Heart left ventricle (tissue), 16 donors: Measurements from ENCODE around the gene KDELR3. TPM values are rescaled to one million over a fixed set of nuclear protein-coding genes. Genes with fewer than 3 reads are reported as not detected.
A peak's percentile ranks its signal among the peaks of the same experiment; 100 is the strongest.

Experiments
- ATAC-seq, 4 donors: fragments of 200-7000 bp; cut with Tn5 transposase; one replicate each; pipeline ENCODE4 v1.9.1; 2020 to 2022; ENCODE audit warnings: moderate library complexity in 4 of 4, mild to moderate bottlenecking in 3 of 4, moderate number of reproducible peaks in 1 of 4
- DNase-seq, 5 donors: peaks; one replicate each; pipeline ENCODE4 v3.0.0-alpha.2; 2020
- H3K27ac ChIP-seq, 12 donors: fragments of 200-600 bp; sonication (generic) in 4 of 12; one replicate each; pipeline versions ENCODE4 v1.5.0 to v1.8.0; 2016 to 2022; ENCODE audit warnings: mild to moderate bottlenecking in 2 of 12
- H3K27me3 ChIP-seq, 9 donors: fragments of 200-600 bp; sonication (generic) in 2 of 9; one replicate each; pipeline versions ENCODE4 v1.5.1 to v1.8.0; 2016 to 2022; ENCODE audit warnings: mild to moderate bottlenecking in 3 of 9
- H3K36me3 ChIP-seq, 9 donors: fragments of 200-600 bp; sonication (generic) in 2 of 9; one replicate each; pipeline versions ENCODE4 v1.5.0 to v1.8.0; 2018 to 2022; ENCODE audit warnings: mild to moderate bottlenecking in 2 of 9
- H3K4me1 ChIP-seq, 12 donors: fragments of 200-600 bp; sonication (generic) in 4 of 12; one replicate each; pipeline versions ENCODE4 v1.5.0 to v1.8.0; 2016 to 2022; ENCODE audit warnings: mild to moderate bottlenecking in 3 of 12
- H3K4me3 ChIP-seq, 12 donors: fragments of 200-600 bp; sonication (generic) in 4 of 12; one replicate each; pipeline versions ENCODE4 v1.5.0 to v1.8.0; 2017 to 2022; ENCODE audit warnings: mild to moderate bottlenecking in 9 of 12, moderate library complexity in 4 of 12
- H3K9me3 ChIP-seq, 12 donors: fragments of 200-600 bp; sonication (generic) in 4 of 12; one replicate each; pipeline versions ENCODE4 v1.5.0 to v1.8.0; 2016 to 2022; ENCODE audit warnings: mild to moderate bottlenecking in 1 of 12
- CTCF ChIP-seq, 12 donors: fragments of 200-600 bp; sonication (generic) in 4 of 12; IDR thresholded peaks; one replicate each; pipeline versions ENCODE4 v1.5.0 to v1.8.0; 2018 to 2022; ENCODE audit warnings: antibody characterized with exemption in 12 of 12, mild to moderate bottlenecking in 5 of 12
- POLR2A ChIP-seq, 2 donors: fragments of 450-650 bp; IDR thresholded peaks; one replicate each; pipeline ENCODE4 v1.6.1; 2017; ENCODE audit warnings: antibody characterized with exemption in 2 of 2, mild to moderate bottlenecking in 2 of 2, moderate library complexity in 2 of 2
- WGBS, 4 donors: extraction: QIAGEN DNeasy Blood & Tissue Kit in 2 of 4; methylation state at CpG; one replicate each; pipeline versions ENCODE4 v1.1.5 to v1.1.7; 2013 to 2018; 5-methylcytosine and 5-hydroxymethylcytosine counted together
- intact Hi-C, 10 donors: fragments of 100-400 bp; cut with DNase I; formaldehyde crosslinking; loops; one replicate each; pipeline versions ENCODE4 v1.11.1 to v1.14.2; 2022
- polyA plus RNA-seq, 2 donors: library from polyadenylated mRNA; stranded (reverse); fragments of 200-250 nt; gene quantifications; one replicate each; pipeline ENCODE4 v1.2.3, GENCODE V29; 2013
- total RNA-seq, 9 donors: library from RNA; depleted of rRNA in 2 of 9; stranded (reverse); fragments of >200 nt in 2 of 9; fragmentation: NEBNext Ultra II Directional in 3 of 9; extraction: Animal tissue kit (Norgen Biotek cat#: 25700) in 3 of 9; gene quantifications; one replicate each; pipeline versions ENCODE4 v1.1.0 to v1.2.4, GENCODE V29; 2016 to 2023
- donor health status: ischemic (EF 13 %, LVEDD 7.1; RV severe dilation, severe dysfunction).
- donor health status: healthy with polysubstance abuse.
- donor health status: DM: no; HTN: yes; CAD: no.
- donor health status: DM: no; HTN: no; CAD: no.
- donor health status: ischemic (EF 25% LVEDD 6.9; RV normal size, moderate dysfunction).
- donor health status: ischemic (EF 25% LVEDD 5.7; RV mildly dilated, moderate dysfunction).
- donor health status: healthy.
- donor health status: DM: yes; HTN: yes; CAD: no.
- donor health status: ischemic (EF 35%, LVEDD 5.7; RV mildly dilated, moderate dysfunction).
- donor health status: nonischemic (EF 11% LVEDD 7.7; RV severe dilation, severe dysfunction).
- donor health status: DM: yes; HTN: yes; CAD: no.
- donor health status: PGD.
- donor health status: ischemic (EF 29% LVEDD 5.4; RV normal size, mild dysfunction).
- donor health status: nonischemic (EF 23%, LVEDD 6.1; RV moderate dilation, normal function).

Gene KDELR3
- total and polyA plus RNA-seq, 11 donors = 4.4 to 15.5 (median 8.5) TPM

GRCh38 chr22:38427940-38428339, 40.0 kb upstream of the KDELR3 start:
- Histone ChIP-seq H3K36me3 (peaks cover 0 to 7% (median 0%) of the 10 kb centered on the region in 9 donors), H3K4me1 (peaks cover 0 to 38% (median 4%) of the 10 kb centered on the region in 12 donors), H3K27me3 (no peaks in the 10 kb centered on the region), H3K9me3 (no peaks in the 10 kb centered on the region), H3K4me3 (no peak overlapping the region), H3K27ac (no peak overlapping the region)
- WGBS, 4 donors = 95 to 96% (median 95%) methylated on average over 31 of the region's 31 CpGs
- intact Hi-C loops = no loop called here
- ATAC-seq = no peak
- TF ChIP-seq CTCF (IDR thresholded peaks at IDR 0.05) (no peak), POLR2A (IDR thresholded peaks at IDR 0.05) (no peak)
- no peak for DNase-seq

- peaks cover 0 to 7% (median 0%) of the 10 kb centered on the region in 9 donors for H3K36me3 ChIP-seq
- no peak overlapping the region for H3K27ac ChIP-seq
- H3K4me1 ChIP-seq = peaks cover 0 to 32% (median 3%) of the 10 kb centered on the region in 12 donors
- 80 to 87% (median 84%) methylated on average over 2 of the region's 2 CpGs for WGBS, 4 donors
- H3K9me3 ChIP-seq = no peaks in the 10 kb centered on the region
- no peak for ATAC-seq
- no peak overlapping the region for H3K4me3 ChIP-seq
- intact Hi-C loops = no loop called here
- DNase-seq = no peak
- no peak for TF ChIP-seq CTCF (IDR thresholded peaks at IDR 0.05)
- no peak for TF ChIP-seq POLR2A (IDR thresholded peaks at IDR 0.05)
- peaks cover 0 to 3% (median 0%) of the 10 kb centered on the region in 9 donors for H3K27me3 ChIP-seq
Observed at GRCh38 chr22:38428714-38429113, 39.2 kb upstream of the KDELR3 start.

DNA sequence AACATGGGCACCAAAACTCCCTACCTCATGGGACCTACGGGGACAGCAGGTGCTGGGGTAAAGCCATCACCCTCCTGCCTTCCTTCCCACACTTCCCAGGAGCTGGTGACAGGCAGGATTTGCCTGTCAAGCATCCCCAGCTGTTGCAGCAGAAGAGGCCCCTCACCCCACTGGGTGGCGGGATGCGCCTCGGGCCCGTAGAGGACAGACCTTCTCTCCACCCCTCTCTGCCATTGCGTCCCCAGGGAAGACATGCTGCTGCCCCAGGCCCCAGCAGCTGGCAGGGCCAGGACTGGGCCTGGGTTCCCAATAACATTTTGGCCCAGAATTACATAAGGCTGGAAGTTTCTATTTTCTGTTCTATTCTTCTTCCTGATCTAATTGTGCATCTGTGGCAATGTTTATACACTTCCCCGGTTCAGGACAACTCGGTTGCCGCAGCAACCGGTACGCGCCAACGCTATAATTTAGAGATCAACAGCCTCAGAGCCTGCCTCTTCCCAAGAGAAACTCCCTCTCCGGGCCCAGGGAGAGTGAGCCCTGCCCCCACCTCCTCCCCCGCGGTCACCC, 38.3 kb upstream of the KDELR3 start:
- no peak for TF ChIP-seq CTCF (IDR thresholded peaks at IDR 0.05)
- TF ChIP-seq POLR2A (IDR thresholded peaks at IDR 0.05) = no peak
- Histone ChIP-seq H3K9me3 (no peaks in the 10 kb centered on the region), H3K4me3 (no peak overlapping the region), H3K36me3 (peaks cover 0 to 7% (median 0%) of the 10 kb centered on the region in 9 donors), H3K27me3 (peaks cover 0 to 3% (median 0%) of the 10 kb centered on the region in 9 donors), H3K4me1 (peaks cover 0 to 33% (median 3%) of the 10 kb centered on the region in 12 donors), H3K27ac (peak overlapping the region in 2 of 12 donors; percentile 31 to 87)
- ATAC-seq (no peak), DNase-seq (no peak)
- 48 to 65% (median 62%) methylated on average over 16 of the region's 16 CpGs for WGBS, 4 donors
- intact Hi-C loops = no loop called here

DNA sequence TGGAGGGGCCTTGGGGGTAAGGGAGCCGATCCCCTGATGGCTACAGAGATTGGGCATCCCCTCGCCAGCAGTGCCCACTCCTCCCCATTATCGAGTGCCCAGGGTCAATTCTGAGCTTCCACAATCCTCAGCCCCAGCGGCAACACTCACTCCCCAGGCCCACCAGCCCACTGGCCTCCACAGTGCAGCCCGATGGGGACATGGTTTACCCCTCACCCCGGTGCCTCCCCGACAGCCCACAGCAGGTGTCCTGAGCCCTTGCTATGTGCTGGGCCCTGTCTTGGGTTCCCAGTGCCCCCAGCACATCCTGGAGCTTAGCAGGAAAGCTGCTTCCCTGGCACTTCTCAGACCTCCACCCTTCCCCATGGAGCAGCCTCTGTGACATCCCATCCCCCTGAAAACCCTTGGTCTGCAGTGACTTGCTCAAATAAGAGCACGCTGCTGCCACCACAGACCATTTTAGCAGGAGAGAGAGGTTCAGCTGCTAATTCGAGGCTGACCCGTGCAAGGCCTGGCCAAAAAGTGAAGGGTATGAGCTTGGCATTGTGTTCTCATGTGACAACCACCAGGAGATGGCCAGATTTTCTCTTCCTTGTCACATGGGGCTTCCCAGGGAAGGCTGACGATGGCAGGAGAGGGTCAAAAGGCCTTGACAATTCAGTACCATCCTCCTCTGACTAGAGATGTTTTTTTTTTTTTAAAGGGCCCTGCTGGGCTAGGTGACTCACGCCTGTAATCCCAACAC, 36.5 kb upstream of the KDELR3 start:
- peak overlapping the region in 11 of 12 donors; percentile 2 to 87 (median 69) for H3K27ac ChIP-seq
- DNase-seq (peak in 2 of 5 donors; percentile 59 to 71), ATAC-seq (peak; percentile 58 to 88 (median 66))
- TF ChIP-seq POLR2A (IDR thresholded peaks at IDR 0.05) (no peak), CTCF (IDR thresholded peaks at IDR 0.05) (no peak)
- H3K4me1 ChIP-seq = peaks cover 0 to 51% (median 8%) of the 10 kb centered on the region in 12 donors
- WGBS, 4 donors = 70 to 78% (median 73%) methylated on average over 10 to 12 of the region's 12 CpGs
- intact Hi-C loops = no loop called here
- H3K4me3 ChIP-seq = no peak overlapping the region
- peaks cover 0 to 3% (median 0%) of the 10 kb centered on the region in 9 donors for H3K27me3 ChIP-seq
- H3K9me3 ChIP-seq = no peaks in the 10 kb centered on the region
- H3K36me3 ChIP-seq = peaks cover 0 to 7% (median 0%) of the 10 kb centered on the region in 9 donors
